Femur (tissue), 1 donor: ENCODE data around the gene ZAP70.
"Not testable (repeated sequence)": the region's sequence is repeated elsewhere in the genome, so short reads cannot be mapped to it uniquely, and the experiment has no call there.

ENCODE experiments used
- DNase-seq: peaks from one replicate; pipeline ENCODE4 v3.0.0-alpha.2; 2017

The ZAP70 gene

DNA sequence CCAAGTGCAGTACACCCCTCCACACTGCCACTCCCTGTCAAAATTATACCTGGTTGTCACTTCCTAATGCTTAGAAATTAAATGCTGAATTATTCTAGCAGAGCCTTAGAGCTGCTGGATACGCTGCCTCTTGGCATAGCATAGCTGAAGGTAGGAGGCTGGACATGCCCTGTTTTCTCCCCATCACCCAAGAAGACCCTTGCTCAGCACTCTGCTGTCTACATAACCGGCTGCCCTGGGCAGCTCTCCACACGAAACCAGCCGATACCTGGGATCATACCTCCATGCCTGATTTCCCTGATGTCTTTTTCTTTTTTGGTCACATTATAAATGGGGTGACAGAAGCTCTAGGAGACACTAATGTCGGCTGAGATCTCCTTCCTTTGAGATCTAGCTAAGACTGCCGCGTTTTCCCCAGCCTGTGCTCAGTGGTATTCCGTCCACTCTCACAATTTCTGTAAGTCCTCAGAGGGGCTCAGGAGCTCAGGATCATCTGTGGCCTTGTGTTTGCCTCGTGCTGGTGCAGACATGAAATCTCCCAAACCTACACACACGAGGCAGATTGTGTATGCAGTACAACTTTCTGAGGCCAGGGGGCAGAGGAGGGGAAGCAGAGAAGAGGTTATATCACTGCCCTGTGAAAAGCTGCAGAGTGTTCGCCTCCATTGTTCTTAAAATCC lies 13.5 kb upstream of the ZAP70 start:
- DNase-seq, result peak; percentile 64

DNA sequence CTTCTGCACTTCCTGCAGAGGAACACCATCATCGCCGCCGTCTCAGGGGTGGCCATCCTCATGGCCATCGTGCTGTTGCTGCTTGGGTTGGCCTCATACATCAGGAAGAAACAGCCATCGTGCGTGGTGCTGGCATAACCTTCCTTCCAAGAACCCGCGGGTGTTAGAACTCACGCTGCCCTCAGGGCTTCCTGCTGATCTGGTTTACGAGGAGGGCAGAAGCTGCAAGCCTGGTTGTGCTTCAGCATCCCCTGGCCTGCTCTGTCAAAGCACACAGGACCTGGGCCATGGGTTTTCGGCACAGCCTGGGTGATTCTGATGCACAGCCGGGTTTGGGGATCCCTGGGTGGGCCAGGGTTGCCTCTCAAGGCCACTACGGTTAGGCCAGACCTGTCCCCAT lies 12.2 kb upstream of the ZAP70 start:
- no peak for DNase-seq

DNA sequence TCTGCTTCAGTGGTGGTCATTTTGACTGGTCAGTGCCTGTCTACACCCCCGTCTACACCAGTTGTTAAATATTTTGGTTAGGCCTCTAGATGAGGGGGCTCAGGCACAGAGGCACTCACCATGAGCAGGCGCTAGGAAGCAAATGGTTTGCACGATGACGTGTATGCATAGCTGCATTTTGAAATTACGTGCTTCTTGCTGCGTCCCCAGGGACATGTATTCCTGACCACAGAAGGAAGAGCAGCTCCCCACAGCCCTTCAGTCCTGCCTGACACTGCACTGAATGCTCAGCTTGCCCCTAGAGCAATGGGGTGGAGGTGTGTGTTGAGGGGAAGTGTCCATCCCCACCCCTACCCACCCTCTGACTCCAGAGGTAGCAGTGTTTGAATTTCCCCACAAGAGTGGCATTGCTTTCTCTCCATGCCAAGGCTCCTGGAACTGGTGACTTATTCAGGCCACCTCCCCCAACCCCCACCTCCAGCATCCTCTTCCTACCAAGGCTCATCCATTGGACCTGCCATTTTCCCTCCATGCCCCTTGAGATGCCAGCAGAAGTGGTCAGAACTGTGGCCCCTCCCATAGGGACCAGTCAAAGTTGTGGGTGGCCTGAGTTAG lies 11.4 kb upstream of the ZAP70 start:
- no peak for DNase-seq

DNA sequence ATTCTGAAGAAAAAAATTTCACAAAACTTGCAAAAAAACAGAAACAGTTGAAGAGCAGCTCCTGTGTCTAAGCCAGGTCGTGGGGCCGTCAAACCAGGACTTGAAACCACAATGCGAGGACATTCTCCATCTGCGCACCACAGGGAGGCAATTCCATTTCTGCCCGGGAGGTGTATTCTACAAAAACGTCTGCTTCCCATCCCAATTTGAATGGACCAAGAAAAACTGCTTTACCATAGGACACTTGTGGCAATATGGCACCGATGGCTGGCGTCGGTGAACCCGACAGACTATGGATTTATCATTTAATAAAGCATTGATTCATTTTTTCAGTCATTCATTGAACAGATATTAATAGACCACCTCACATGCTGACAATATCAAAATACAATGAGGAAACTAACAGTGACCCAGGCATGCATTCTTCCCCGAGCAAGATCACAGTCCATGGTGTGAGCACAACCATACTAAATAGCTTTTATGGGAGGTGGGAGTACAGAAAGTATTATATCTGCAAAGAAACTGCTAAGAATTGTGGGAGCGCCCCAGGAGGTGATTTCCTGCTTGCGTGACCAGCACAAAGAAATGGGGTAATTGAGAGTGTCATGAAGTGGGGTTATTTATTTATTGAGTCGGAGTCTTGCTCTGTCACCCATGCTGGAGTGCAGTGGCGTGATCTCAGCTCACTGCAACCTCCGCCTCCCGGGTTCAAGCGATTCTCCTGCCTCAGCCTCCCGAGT lies 10.5 kb upstream of the ZAP70 start:
- no peak for DNase-seq

DNA sequence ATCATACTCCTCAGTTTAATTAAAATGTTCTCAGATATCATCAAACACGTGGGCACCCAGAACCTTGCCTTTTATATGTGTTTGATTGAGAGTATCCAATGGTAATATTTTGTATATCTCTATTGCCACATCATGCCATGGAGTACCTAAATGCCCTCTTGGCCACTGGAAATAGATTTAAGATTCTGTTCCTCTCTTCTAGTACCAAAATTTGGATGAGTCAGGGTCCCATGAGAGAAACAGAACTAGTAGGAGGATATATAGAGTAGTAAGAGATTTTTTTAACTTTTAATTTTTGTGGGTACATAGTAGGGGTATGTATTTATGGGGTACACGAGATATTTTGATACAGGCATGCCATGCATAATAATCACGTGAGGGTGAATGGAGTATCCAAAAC lies 9.6 kb upstream of the ZAP70 start:
- DNase-seq, result no peak

DNA sequence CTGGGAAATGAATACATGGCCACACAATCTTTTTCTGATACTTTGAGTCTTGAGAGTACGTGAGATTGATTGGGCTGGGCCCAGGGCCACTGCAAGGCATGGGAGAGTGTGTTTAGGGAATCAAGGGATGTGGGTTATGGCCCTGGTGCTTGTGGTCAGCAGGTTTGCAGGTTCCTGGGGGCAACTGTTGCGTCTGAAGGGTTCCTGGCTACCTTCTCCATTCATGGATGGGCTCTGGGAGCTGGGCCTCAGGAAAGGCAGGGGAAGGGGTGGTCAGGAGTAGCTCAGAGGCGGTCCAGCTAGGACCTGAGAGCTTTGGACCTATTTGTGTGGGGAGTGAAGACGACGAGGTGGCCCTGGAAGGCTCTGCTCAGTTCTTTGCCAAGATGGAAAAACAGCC lies 8.4 kb upstream of the ZAP70 start:
- DNase-seq, result no peak

DNA sequence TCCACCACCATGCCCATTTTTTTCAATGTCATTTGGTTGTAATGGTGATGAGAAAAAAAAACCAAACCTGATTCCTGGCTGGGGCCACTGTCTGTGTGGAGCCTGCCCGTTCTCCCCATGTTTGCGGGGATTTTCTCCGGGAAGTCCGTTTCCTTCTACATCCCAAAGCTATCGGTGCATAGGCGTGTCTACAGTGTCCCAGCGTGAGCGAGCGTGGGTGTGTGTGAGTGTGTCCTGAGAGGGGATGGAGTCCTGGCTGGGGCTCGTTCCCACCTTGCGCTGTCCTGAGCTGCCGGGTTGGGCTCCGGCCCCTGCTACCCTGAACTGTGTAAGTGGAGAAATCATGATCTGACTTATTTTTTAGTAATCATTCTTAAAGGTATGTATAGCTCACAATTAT lies 7.3 kb upstream of the ZAP70 start:
- DNase-seq, result no peak

DNA sequence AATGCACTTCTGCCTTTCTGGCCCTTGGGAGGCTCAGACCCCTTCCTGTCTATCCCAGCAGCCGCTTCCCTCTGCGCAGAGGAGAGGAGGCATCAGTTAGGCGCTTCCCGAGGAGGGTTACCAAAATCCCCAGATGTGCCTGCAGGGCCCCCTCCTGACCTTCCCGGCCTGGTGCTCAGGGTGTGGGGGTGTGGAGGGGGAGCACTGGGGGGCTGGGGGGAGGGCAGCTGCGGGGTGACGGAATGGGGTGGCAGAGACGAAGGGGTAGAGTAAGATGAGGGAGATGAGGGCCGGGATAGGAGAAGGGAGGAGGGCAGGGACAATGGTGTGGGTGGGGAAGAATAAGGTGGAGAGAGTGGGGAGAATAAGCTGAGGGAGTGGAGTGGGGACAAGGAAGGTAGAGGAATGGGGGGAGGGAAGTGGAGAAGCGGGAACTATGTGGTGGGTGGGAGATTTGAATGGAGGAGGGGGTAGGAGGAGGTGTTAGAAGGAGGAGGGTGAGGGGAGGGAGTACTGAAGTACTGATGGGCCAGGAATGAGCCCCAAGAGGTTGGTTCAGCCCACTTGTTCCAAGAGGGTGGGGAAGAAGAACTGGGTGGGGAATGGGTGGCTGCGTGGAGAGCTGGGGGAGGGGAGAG lies 6.5 kb upstream of the ZAP70 start:
- DNase-seq, result no peak

DNA sequence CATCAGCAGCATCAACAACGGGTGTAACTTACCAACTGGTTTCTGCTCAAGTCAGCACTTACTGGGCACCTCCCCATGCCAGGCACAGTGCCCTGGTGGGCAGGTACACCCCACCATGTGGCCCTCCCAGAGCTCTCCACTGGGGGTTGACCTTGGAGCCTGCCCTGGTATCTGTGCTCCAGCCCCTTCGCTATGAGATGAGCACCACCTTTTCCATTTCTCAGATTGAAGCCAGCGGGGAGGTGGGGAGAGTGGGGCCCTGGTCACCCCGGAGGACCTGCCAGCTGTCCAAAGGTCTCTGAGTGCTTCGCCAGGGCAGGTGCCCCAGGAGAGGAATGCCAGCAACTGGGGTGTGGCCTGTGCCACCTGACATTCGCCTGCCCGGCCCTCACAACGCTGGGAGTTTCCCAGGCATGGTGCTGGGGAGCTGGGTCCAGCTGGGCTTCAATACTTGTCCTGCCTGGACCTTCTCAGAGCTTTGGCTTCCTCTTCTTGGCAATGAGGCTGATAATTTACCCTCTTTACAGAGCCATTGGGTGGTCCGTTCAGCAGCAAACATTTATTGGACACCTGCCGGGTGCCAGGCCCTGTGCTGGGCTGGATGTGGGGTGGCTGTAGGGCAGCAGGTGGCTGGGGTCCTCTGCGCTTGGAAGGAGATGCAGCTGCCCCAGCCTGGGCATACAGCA lies 5.9 kb upstream of the ZAP70 start:
- no peak for DNase-seq

DNA sequence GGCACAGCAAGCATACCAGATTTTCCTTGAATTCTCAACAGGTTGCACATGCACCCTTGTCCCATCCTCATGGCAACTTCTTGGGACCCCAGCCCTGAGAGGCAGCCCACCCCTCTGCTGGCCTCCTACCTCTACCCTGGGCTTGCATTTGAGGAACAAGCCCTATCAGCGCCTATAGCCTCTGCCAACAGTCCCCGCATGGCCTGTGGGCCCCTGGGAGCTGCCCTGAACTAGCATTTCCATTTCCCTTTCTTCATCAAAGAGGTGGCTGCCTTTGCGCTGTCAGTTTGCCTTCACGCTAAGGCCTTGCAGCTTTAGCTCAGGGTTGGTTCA lies 5.4 kb upstream of the ZAP70 start:
- no peak for DNase-seq

DNA sequence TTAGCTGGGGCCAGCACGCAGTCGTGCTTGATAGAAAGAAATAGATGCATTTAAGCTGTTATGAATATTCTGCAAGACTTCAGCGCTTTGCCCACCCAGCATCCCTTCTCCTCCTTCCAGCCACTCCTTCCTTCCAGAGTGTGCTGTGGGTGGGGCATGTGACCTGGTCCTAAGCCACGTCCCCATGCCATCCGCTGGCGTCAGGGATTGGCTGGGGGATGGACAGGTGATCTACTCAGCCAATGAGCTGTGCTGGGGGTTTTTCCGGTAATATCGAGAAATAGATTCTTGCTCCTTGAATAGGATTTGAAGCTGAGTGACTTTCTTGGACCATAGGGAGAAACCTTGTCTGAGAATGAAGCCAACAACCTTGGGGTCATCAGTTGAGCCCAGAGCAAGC lies 4.8 kb upstream of the ZAP70 start:
- DNase-seq, result no peak

DNA sequence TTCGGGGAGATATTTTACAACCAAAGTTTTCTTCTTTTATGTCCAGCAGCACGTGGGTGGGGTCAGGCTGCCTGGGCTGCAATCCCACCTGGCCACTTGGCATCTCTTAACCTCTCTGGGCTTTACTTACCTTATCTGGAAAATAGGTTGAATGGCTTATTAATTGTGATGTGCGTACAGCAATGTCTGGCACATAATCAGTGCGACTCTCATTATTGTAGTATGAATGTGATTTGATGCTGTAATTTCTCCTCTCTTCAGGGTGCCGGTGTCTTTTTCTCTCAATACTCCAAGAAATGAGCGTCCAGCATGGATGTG lies 2.0 kb upstream of the ZAP70 start:
- DNase-seq, result no peak

DNA sequence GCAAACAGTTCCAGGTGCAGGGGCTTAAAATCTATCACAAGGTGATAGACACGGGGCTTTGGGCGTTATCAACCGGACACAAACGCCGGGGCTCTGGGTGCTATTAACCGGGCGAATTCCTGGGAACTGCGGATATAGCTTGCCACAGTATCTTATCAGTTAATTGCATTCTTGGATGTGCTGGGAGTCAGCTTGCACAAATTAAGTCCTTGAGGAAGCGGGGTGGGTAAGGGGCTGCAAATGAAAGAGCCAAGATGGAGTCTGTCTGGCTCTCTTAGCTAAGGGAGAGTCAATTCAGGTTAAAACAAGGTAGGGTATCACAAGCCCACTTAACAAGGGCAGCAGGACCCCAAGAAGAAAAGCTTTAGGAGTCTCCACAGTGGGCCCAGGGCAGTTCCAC lies 1.2 kb upstream of the ZAP70 start:
- not testable (repeated sequence) for DNase-seq

DNA sequence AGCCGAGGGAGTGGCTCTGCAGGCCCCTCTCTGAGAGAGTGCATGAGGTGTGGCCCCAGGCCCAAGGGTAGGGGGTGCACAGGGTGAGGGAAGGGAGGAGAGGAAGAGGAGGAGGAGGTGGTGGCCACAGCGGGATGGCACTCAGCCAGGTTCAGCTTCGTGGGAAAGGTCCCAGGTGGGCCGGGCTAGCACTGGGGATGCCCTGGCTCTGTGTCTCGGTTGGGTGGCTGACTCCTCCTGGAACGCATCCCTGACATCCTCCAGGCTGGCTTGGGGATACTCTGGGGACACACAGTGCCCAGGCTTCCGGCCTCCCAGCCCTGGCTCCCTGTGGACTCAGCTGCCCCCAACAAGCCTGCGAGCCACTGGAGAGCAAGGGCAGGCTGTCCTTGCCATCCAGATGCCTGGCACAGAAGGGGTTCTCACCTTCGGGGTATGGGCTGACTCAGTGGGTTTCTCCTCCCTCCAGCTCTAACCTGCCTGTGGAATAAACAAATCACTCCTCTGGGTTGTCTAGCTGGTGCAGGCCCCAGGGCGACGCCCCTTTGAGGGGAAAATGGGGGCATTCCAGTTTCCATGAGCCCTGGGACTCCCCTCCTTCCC lies 582 bp upstream of the ZAP70 start:
- DNase-seq, result no peak

DNA sequence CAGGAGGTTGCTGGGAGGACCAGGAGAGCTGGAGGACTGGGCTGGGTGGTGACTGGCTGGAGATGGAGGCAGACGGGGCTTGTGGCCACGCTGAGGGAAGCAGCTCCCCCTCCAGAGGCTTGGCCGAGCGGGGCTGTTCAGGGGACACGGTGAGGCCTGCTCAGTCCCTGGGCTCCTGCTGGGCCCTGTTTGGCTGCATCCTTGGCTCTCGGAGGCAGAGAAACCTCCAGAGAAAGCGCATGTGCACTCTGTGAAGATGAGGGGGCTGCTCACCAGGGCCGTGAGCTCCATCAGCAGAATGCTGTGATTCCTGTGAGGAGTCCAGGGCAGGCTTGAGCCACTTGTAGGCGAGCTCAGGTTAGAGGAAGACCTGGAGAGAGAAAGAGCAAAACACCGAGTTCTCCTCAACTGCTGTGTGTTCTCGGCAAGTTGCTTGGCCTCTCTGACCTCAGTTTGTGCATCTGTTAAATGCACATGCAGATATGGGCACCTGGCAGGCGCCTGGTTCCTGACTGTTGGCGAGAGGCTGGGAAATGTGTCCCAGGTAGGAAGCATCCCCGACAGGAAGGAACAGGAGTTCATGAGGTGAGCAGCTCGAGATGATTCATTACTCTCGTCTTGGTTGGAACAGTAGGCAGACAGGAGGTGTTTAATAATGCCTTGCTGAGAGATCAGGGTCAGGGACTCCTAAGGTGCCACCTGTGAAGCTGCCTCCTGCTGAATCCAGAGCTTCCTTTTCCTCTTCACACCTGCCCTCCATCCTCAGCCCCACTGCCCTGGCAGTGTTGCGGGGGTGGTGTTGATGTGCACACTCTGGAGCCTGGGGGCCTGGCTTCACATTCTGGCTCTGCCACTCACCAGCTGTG lies 941 bp downstream of the ZAP70 start:
- no peak for DNase-seq

DNA sequence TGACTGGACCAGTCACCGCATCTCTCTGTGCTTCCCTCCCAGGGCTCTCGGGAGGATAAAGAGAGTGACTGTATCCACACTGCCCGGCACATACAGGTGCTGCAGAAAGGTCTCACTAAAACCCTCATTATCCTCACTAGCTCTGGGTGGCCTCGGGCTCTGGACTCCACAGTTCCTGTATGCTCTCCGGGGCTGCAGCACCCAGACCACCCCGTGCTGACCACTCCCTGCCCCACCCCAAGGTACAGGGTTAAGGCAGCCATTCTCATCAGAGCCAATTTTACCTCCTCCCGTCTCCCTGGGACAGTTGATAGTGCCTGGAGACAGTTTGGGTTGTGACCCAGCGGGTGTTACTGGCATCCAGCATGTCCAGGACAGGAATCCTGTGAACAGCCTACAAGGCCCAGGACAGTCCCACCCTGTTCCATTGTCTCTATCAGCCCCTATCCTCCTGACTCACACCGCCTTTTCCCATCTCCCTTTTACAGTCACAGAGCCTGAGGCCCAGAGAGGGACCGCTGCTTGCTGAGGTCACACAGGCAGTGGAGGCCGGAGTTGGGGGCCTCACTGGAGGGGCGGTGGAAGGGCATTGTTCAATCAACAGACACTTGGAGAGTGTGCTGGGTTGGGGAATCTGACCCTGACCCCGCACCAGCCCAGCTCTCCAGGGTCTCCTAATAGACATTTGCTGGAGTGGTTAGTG lies 1.7 kb downstream of the ZAP70 start:
- no peak for DNase-seq

DNA sequence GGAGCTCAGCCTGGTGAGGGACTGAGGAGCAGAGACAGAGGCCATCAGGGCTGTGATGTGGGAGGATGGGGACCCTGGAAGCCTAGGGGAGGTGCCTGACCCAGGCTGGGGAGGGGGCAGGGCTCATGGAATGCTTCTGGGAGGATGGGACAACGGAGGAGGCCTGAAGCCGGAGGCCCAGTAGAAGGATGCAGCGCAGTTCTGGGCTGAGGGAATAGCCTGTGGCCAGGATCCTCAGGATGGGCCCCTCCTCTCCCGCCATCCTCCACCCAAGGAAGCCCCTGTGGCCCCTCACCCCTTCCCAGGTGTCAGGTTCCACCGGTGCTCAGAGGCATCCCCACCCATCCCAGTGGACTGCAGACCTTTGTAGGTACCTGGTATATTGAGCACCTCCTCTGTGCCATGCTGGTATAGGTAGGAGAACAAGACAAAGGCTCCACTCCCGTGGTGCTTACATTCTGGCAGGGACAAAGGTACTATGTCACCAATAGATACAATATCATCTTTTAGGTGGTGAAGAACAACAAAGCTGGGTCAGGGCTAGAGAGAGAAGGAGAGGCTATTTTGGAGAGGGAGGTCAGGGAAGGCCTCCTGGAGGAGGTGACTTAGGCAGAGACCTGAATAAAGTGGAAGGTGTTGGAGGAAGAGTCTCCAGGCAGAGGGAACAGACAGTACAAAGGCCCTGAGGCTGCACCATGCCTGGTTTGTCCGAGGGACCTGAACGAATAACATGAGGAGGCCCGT lies 2.7 kb downstream of the ZAP70 start:
- no peak for DNase-seq

DNA sequence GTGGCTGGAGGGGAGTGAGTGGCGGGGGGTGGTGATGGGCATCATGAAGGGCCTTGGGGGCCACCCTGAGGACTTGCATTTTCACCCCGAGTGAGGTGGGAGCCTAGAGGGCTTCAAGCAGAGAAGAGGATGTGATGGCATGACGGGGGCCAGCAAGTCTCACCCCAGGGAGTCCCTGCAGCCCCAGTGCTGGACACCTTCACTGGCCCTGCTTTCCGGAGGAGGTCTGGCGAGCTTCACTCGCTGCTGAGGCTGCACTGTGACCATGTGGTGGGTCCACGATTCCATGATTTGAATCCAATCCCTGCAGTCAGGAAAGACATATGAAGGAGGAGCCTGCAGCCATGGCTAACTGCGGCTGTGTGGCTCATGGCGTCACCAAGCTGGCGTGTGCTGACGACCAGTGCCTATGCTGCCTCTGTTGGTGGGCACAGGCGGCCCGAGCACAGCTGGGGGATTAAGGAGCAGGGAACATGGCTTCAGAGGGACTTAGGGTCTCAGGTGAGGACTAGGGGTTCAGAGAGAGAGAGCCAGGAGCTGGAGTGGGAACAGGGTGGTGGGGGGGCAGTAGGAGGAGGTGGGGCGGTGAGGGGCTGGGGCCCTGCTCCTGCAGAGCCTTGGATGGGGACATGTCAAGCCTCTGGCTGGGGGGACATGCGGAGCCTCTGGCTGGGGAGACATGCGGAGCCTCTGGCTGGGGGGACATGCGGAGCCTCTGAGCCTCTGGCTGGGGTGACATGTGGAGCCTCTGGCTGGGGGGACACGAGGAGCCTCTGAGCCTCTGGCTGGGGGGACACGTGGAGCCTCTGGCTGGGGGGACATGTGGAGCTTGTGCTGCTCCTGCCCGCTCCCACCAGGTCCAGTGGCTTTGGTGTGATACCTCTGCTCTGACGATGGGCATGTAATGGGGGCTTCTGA lies 3.6 kb downstream of the ZAP70 start:
- no peak for DNase-seq

DNA sequence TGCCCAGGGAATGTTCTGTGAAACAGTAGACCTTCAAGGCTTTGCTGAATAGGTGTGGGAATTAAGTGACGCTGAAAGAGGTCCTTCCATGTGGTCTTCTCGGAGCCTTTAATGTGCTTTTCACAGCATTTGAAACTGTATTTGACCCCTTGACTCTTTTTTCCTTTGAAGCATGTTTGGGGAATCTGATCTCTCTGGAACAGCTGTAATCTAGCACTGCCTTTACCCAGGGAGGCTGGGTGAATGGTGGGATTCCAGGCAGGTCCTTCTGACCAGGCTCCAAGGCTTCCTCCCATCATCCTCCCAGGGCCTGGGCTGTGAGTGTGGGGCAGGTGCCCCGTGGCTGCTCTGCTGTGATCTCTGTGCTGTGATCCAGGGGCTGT lies 4.2 kb downstream of the ZAP70 start:
- no peak for DNase-seq
